VCaP (cell line): ENCODE data around the gene DIP2C.
"Not testable (repeated sequence)": the region's sequence is repeated elsewhere in the genome, so short reads cannot be mapped to it uniquely, and the experiment has no call there.

Experiments used
- H3K27ac ChIP-seq: fragments of 450-650 bp; 2 replicates; pipeline ENCODE4 v1.5.1; 2017
- TF ChIP-seq, protein P1 (sequence below): fragments of 450-650 bp; conservative IDR thresholded peaks from 2 replicates; pipeline ENCODE4 v1.5.1; 2017; ENCODE audit warnings: mild to moderate bottlenecking, moderate library complexity

Gene DIP2C

GRCh38 chr10:535952-536351, 153.5 kb downstream of the DIP2C start:
- TF ChIP-seq, protein P1, sequence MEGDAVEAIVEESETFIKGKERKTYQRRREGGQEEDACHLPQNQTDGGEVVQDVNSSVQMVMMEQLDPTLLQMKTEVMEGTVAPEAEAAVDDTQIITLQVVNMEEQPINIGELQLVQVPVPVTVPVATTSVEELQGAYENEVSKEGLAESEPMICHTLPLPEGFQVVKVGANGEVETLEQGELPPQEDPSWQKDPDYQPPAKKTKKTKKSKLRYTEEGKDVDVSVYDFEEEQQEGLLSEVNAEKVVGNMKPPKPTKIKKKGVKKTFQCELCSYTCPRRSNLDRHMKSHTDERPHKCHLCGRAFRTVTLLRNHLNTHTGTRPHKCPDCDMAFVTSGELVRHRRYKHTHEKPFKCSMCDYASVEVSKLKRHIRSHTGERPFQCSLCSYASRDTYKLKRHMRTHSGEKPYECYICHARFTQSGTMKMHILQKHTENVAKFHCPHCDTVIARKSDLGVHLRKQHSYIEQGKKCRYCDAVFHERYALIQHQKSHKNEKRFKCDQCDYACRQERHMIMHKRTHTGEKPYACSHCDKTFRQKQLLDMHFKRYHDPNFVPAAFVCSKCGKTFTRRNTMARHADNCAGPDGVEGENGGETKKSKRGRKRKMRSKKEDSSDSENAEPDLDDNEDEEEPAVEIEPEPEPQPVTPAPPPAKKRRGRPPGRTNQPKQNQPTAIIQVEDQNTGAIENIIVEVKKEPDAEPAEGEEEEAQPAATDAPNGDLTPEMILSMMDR = no peak
- H3K27ac ChIP-seq = no peak overlapping the region

DNA sequence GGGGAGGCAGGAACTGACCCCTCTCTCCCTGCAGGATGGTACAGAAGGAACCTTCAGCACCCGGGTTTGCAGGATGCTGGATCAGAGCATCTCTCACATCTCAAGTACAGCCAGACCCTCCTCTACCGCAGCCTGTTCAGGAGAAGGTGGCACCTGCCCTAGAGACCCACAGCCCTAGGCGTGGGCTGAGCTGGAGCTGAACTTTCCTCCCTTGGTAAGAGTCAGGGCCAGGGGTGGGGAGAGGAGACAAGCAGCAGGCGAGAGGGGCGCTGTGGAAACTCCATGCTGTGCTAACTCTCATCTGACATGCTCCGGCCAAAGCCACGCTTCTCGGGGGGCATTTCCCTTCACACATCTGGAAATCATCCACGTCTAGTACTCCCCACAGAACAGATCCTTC, 154.4 kb downstream of the DIP2C start:
- TF ChIP-seq, protein P1 = no peak

GRCh38 chr10:534047-534566, 155.4 kb downstream of the DIP2C start:
- TF ChIP-seq, protein P1 = no peak
- peak overlapping the region; percentile 31; the same call in 1 of the 2 replicates for H3K27ac ChIP-seq

More for the DNA sequence above, 154.4 kb downstream of the DIP2C start:
- no peak overlapping the region for H3K27ac ChIP-seq

- TF ChIP-seq, protein P1 = no peak
- H3K27ac ChIP-seq = peak overlapping the region; percentile 31; the same call in 1 of the 2 replicates
Measured at GRCh38 chr10:533611-534010, 155.9 kb downstream of the DIP2C start.

- TF ChIP-seq, protein P1 = no peak
- peak overlapping the region; percentile 31; the same call in 1 of the 2 replicates for H3K27ac ChIP-seq
Measured at GRCh38 chr10:533186-533585, 156.3 kb downstream of the DIP2C start.

DNA sequence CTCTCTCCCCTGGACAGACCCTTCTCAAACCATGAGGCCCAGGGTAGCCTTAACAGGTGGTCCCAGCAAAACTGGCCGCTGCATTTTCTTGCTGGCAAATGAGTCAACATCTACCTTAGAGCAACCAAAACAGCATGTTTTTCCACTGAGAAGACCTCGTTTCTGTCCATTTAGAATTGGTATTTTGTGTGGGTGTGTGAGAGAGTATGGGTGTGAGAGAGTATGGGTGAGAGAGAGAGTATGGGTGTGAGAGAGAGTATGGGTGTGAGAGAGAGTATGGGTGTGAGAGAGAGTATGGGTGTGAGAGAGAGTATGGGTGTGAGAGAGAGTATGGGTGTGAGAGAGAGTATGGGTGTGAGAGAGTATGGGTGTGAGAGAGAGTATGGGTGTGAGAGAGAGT, 157.1 kb downstream of the DIP2C start:
- H3K27ac ChIP-seq = not testable (repeated sequence)

- H3K27ac ChIP-seq = no peak overlapping the region
Measured at GRCh38 chr10:531541-531940, 157.9 kb downstream of the DIP2C start.

GRCh38 chr10:530717-531116, 158.8 kb downstream of the DIP2C start:
- H3K27ac ChIP-seq = no peak overlapping the region
- TF ChIP-seq, protein P1 = no peak

More at GRCh38 chr10:531541-531940, 157.9 kb downstream of the DIP2C start:
- TF ChIP-seq, protein P1 = no peak
